NCI-H1694 (cell line): ENCODE measurements around the gene ADARB2.
"Not testable (repeated sequence)": the region's sequence is repeated elsewhere in the genome, so short reads cannot be mapped to it uniquely, and the experiment has no call there.

ENCODE experiments used
- DNase-seq: peaks from one replicate; lab custom pipeline; 2025; lab: John Stamatoyannopoulos, UW

The ADARB2 gene

GRCh38 chr10:1347962-1348772, 389.2 kb downstream of the ADARB2 start:
- no peak for DNase-seq

GRCh38 chr10:1347525-1347924, 389.8 kb downstream of the ADARB2 start:
- no peak for DNase-seq

- no peak for DNase-seq
Measured at GRCh38 chr10:1346201-1346600, 391.1 kb downstream of the ADARB2 start.

- no peak for DNase-seq
Measured at GRCh38 chr10:1345368-1345767, 392.0 kb downstream of the ADARB2 start.

- no peak for DNase-seq
Measured at GRCh38 chr10:1344846-1345245, 392.5 kb downstream of the ADARB2 start.

GRCh38 chr10:1344408-1344807, 392.9 kb downstream of the ADARB2 start:
- DNase-seq: no peak

GRCh38 chr10:1343176-1343575, 394.1 kb downstream of the ADARB2 start:
- no peak for DNase-seq

GRCh38 chr10:1341052-1341451, 396.3 kb downstream of the ADARB2 start:
- DNase-seq: not testable (repeated sequence)

GRCh38 chr10:1339396-1339795, 397.9 kb downstream of the ADARB2 start:
- no peak for DNase-seq

GRCh38 chr10:1335642-1336041, 401.7 kb downstream of the ADARB2 start:
- DNase-seq: no peak

- DNase-seq: no peak
Measured at GRCh38 chr10:1333981-1334380, 403.3 kb downstream of the ADARB2 start.

- DNase-seq: no peak
Measured at GRCh38 chr10:1331560-1331959, 405.8 kb downstream of the ADARB2 start.

GRCh38 chr10:1329622-1330021, 407.7 kb downstream of the ADARB2 start:
- DNase-seq: no peak

- DNase-seq: no peak
Measured at GRCh38 chr10:1328981-1329614, 408.2 kb downstream of the ADARB2 start.

GRCh38 chr10:1328161-1328823, 409.0 kb downstream of the ADARB2 start:
- DNase-seq: no peak

GRCh38 chr10:1327759-1328158, 409.6 kb downstream of the ADARB2 start:
- DNase-seq: no peak

- DNase-seq: not testable (repeated sequence)
Measured at GRCh38 chr10:1326514-1326913, 410.8 kb downstream of the ADARB2 start.

- no peak for DNase-seq
Measured at GRCh38 chr10:1324903-1325302, 412.4 kb downstream of the ADARB2 start.

GRCh38 chr10:1323951-1324350, 413.4 kb downstream of the ADARB2 start:
- DNase-seq: no peak

- DNase-seq: no peak
Measured at GRCh38 chr10:1320739-1321320, 416.5 kb downstream of the ADARB2 start.

- no peak for DNase-seq
Measured at GRCh38 chr10:1316809-1317143, 420.5 kb downstream of the ADARB2 start.

- no peak for DNase-seq
Measured at GRCh38 chr10:1316121-1316808, 421.1 kb downstream of the ADARB2 start.
